ENCODE measurements around the gene OR7A5. TPM values are rescaled to one million over a fixed set of nuclear protein-coding genes. Genes with fewer than 3 reads are reported as not detected.

OR7A5 gene
- total and polyA plus RNA-seq, 2 experiments from 2014 or later, result not detected

DNA sequence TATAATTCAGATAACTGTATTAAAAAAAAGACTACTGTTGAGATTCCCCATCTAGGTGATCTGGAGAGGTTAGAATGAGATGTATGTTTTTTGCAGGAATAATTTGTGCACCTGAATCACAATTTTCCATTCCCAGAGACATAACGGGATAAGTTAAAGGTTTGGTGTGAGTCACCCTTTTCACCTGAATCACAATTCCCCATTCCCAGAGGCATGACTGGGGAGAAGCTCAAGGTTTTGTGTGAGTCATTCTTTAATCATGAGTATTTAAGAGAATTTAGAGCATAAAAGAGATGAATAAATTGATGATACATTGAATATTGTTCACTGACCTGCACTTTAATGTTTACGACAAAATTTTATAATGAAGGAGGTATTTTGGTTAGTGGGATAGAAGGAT is 9.0 kb downstream of the OR7A5 start:
- Histone ChIP-seq H4K20me1 (ENCODE audit: insufficient read depth) (no peaks in the 10 kb centered on the region), H3K9ac (no peak overlapping the region), H3K36me3 (ENCODE audit: low read depth) (no peaks in the 10 kb centered on the region), H3K9me2 (ENCODE audit: insufficient read depth) (no peaks in the 10 kb centered on the region), H3K4me3 (no peak overlapping the region), H3F3A (ENCODE audit: insufficient read depth) (no peaks in the 10 kb centered on the region), H3K27ac (no peak overlapping the region), H3K9me3 (ENCODE audit: low read depth) (no peaks in the 10 kb centered on the region), H3K4me1 (ENCODE audit: insufficient read depth) (no peaks in the 10 kb centered on the region), H3K27me3 (replicated peaks; ENCODE audit: insufficient read depth) (no peaks in the 10 kb centered on the region), H3K79me2 (ENCODE audit: insufficient read depth) (no peaks in the 10 kb centered on the region), H3K4me2 (ENCODE audit: unreplicated experiment) (no peak overlapping the region), H2AFZ (no peak overlapping the region)
- in situ Hi-C loops (cut with MboI), result no loop called here
- no peak for DNase-seq
- 53 to 62% methylated on average over 2 of the region's 2 CpGs for WGBS, 2 experiments (ENCODE audit: low coverage in 1 of 2, low lambda C conversion rate in 2 of 2, missing lambda C conversion rate in 2 of 2)
- no peak for TF ChIP-seq EZH2 (IDR thresholded peaks at IDR 0.05; ENCODE audit: insufficient read depth, poor library complexity, severe bottlenecking)
- no peak for TF ChIP-seq EZH2phosphoT487 (IDR thresholded peaks at IDR 0.05; ENCODE audit: insufficient read depth, low read depth)

DNA sequence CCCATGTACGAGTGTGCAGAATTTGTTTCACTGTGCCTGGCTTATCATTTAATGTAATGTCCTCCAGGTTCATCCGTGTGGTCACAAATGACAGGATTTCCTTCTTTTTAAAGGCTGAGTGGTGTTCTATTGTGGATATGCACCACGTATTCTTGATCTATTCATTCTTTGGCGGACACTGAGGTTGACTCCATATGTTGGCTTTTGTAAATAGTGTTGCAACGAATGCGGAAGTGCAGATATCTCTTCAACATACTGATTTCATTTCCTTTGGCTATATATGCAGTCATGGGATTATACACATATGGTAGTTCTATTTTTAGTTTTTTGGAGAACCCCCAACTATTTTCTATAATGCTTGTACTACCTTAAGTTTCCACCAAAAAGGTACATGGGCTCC is 13.0 kb downstream of the OR7A5 start:
- H3K9me3 ChIP-seq (ENCODE audit: low read depth), result no peaks in the 10 kb centered on the region
- H3F3A ChIP-seq (ENCODE audit: insufficient read depth), result no peaks in the 10 kb centered on the region
- H3K27me3 ChIP-seq (replicated peaks; ENCODE audit: insufficient read depth), result no peaks in the 10 kb centered on the region
- H3K4me1 ChIP-seq (ENCODE audit: insufficient read depth), result no peaks in the 10 kb centered on the region
- TF ChIP-seq EZH2 (IDR thresholded peaks at IDR 0.05; ENCODE audit: insufficient read depth, poor library complexity, severe bottlenecking), result no peak
- TF ChIP-seq EZH2phosphoT487 (IDR thresholded peaks at IDR 0.05; ENCODE audit: insufficient read depth, low read depth), result no peak
- H3K36me3 ChIP-seq (ENCODE audit: low read depth), result no peaks in the 10 kb centered on the region
- no peak overlapping the region for H3K9ac ChIP-seq
- H3K9me2 ChIP-seq (ENCODE audit: insufficient read depth), result no peaks in the 10 kb centered on the region
- H3K27ac ChIP-seq, result no peak overlapping the region
- H3K4me2 ChIP-seq (ENCODE audit: unreplicated experiment), result no peak overlapping the region
- in situ Hi-C loops (cut with MboI), result no loop called here
- no peaks in the 10 kb centered on the region for H4K20me1 ChIP-seq (ENCODE audit: insufficient read depth)
- H2AFZ ChIP-seq, result no peak overlapping the region
- no peak overlapping the region for H3K4me3 ChIP-seq
- no peaks in the 10 kb centered on the region for H3K79me2 ChIP-seq (ENCODE audit: insufficient read depth)
- DNase-seq, result no peak
- 15 to 20% methylated on average over 6 of the region's 6 CpGs for WGBS, 2 experiments (ENCODE audit: low coverage in 1 of 2, low lambda C conversion rate in 2 of 2, missing lambda C conversion rate in 2 of 2)

DNA sequence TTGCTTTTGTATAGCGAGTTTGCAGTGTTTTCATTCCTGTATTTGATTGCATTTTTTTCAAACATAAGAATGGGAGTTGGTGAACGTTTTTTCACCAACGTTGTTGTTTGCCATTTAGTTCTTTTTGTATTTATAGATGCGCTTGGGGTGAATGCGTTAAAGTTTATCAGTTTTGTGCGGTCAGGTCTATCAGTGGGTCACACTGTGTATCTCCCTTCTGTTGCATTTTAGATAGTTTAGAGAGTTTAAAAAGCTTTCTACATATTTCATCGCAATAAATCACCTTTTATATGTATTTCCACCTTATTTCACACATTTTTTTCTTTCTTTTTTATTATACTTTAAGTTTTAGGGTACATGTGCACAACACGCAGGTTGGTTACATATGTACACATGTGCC is 16.4 kb downstream of the OR7A5 start:
- no peak for DNase-seq
- in situ Hi-C loops (cut with MboI), result no loop called here
- H3F3A ChIP-seq (ENCODE audit: insufficient read depth), result no peaks in the 10 kb centered on the region
- no peaks in the 10 kb centered on the region for H3K9me2 ChIP-seq (ENCODE audit: insufficient read depth)
- TF ChIP-seq EZH2phosphoT487 (IDR thresholded peaks at IDR 0.05; ENCODE audit: insufficient read depth, low read depth), result no peak
- TF ChIP-seq EZH2 (IDR thresholded peaks at IDR 0.05; ENCODE audit: insufficient read depth, poor library complexity, severe bottlenecking), result no peak
- H3K27ac ChIP-seq, result no peak overlapping the region
- H3K27me3 ChIP-seq (replicated peaks; ENCODE audit: insufficient read depth), result no peaks in the 10 kb centered on the region
- no peaks in the 10 kb centered on the region for H3K36me3 ChIP-seq (ENCODE audit: low read depth)
- no peaks in the 10 kb centered on the region for H3K79me2 ChIP-seq (ENCODE audit: insufficient read depth)
- no peaks in the 10 kb centered on the region for H4K20me1 ChIP-seq (ENCODE audit: insufficient read depth)
- no peak overlapping the region for H3K9ac ChIP-seq
- H3K4me2 ChIP-seq (ENCODE audit: unreplicated experiment), result no peak overlapping the region
- no peak overlapping the region for H2AFZ ChIP-seq
- H3K4me3 ChIP-seq, result no peak overlapping the region
- 44 to 46% methylated on average over 8 of the region's 8 CpGs for WGBS, 2 experiments (ENCODE audit: low coverage in 1 of 2, low lambda C conversion rate in 2 of 2, missing lambda C conversion rate in 2 of 2)
- no peaks in the 10 kb centered on the region for H3K4me1 ChIP-seq (ENCODE audit: insufficient read depth)
- H3K9me3 ChIP-seq (ENCODE audit: low read depth), result no peaks in the 10 kb centered on the region

DNA sequence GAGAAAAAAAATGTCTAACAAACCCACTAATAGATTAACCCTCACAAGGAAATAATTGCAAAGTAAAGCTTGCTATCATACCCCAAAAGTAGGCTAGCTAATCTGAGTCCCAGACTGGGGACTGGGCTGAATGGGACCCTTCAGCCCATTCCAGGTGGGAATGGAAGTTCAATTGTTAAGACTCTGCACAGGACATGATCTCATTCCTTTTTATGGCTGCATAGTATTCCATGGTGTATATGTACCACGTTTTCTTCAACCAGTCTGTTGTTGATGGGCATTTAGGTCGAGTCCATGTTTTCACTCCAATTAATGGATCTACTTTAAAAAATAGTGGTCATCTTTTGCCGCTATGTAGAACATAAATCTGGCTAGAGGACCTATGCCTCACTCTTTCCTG is 17.9 kb downstream of the OR7A5 start:
- H2AFZ ChIP-seq, result no peak overlapping the region
- TF ChIP-seq EZH2phosphoT487 (IDR thresholded peaks at IDR 0.05; ENCODE audit: insufficient read depth, low read depth) (no peak), EZH2 (IDR thresholded peaks at IDR 0.05; ENCODE audit: insufficient read depth, poor library complexity, severe bottlenecking) (no peak)
- no peak overlapping the region for H3K9ac ChIP-seq
- DNase-seq, result no peak
- no peaks in the 10 kb centered on the region for H3K27me3 ChIP-seq (replicated peaks; ENCODE audit: insufficient read depth)
- 17% methylated on average over 3 of the region's 3 CpGs for WGBS, 2 experiments (ENCODE audit: low coverage in 1 of 2, low lambda C conversion rate in 2 of 2, missing lambda C conversion rate in 2 of 2)
- no peaks in the 10 kb centered on the region for H3F3A ChIP-seq (ENCODE audit: insufficient read depth)
- no peaks in the 10 kb centered on the region for H3K36me3 ChIP-seq (ENCODE audit: low read depth)
- H3K4me1 ChIP-seq (ENCODE audit: insufficient read depth), result no peaks in the 10 kb centered on the region
- H4K20me1 ChIP-seq (ENCODE audit: insufficient read depth), result no peaks in the 10 kb centered on the region
- in situ Hi-C loops (cut with MboI), result no loop called here
- H3K9me3 ChIP-seq (ENCODE audit: low read depth), result no peaks in the 10 kb centered on the region
- H3K4me3 ChIP-seq, result no peak overlapping the region
- H3K79me2 ChIP-seq (ENCODE audit: insufficient read depth), result no peaks in the 10 kb centered on the region
- no peak overlapping the region for H3K27ac ChIP-seq
- no peak overlapping the region for H3K4me2 ChIP-seq (ENCODE audit: unreplicated experiment)
- H3K9me2 ChIP-seq (ENCODE audit: insufficient read depth), result no peaks in the 10 kb centered on the region

Measured in GM23248 (cell line).